Measurements from ENCODE around the gene RASGRP1. TPM values are rescaled to one million over a fixed set of nuclear protein-coding genes. Genes with fewer than 3 reads are reported as not detected.

The RASGRP1 gene
- total RNA-seq, 1 experiment from 2014 or later, result 1.6 TPM

GRCh38 chr15:38506997-38507396, 57.6 kb downstream of the RASGRP1 start:
- no peak for DNase-seq (ENCODE audit: low spot score)

GRCh38 chr15:38504680-38505467, 59.7 kb downstream of the RASGRP1 start:
- no peak for DNase-seq (ENCODE audit: low spot score)

GRCh38 chr15:38503496-38503895, 61.1 kb downstream of the RASGRP1 start:
- no peak for DNase-seq (ENCODE audit: low spot score)

GRCh38 chr15:38499651-38500050, 65.0 kb downstream of the RASGRP1 start:
- no peak for DNase-seq (ENCODE audit: low spot score)

- DNase-seq (ENCODE audit: low spot score), result no peak
These were observed 68.5 kb downstream of the RASGRP1 start for GRCh38 chr15:38496151-38496550.

GRCh38 chr15:38490242-38490922, 74.2 kb downstream of the RASGRP1 start:
- no peak for DNase-seq (ENCODE audit: low spot score)

- no peak for DNase-seq (ENCODE audit: low spot score)
These were observed 77.2 kb downstream of the RASGRP1 start for GRCh38 chr15:38487378-38487777.

- no peak for DNase-seq (ENCODE audit: low spot score)
These were observed 77.7 kb downstream of the RASGRP1 start for GRCh38 chr15:38486936-38487335.

- no peak for DNase-seq (ENCODE audit: low spot score)
These were observed 82.0 kb downstream of the RASGRP1 start for GRCh38 chr15:38482572-38482971.

- DNase-seq (ENCODE audit: low spot score), result no peak
These were observed 82.9 kb downstream of the RASGRP1 start for GRCh38 chr15:38481761-38482160.

- no peak for DNase-seq (ENCODE audit: low spot score)
These were observed 83.5 kb downstream of the RASGRP1 start for GRCh38 chr15:38481113-38481512.

GRCh38 chr15:38479756-38480155, 84.9 kb downstream of the RASGRP1 start:
- no peak for DNase-seq (ENCODE audit: low spot score)

GRCh38 chr15:38479266-38479665, 85.3 kb downstream of the RASGRP1 start:
- no peak for DNase-seq (ENCODE audit: low spot score)

- no peak for DNase-seq (ENCODE audit: low spot score)
These were observed 87.0 kb downstream of the RASGRP1 start for GRCh38 chr15:38477637-38478036.

GRCh38 chr15:38476120-38476519, 88.5 kb downstream of the RASGRP1 start:
- DNase-seq (ENCODE audit: low spot score), result no peak

- no peak for DNase-seq (ENCODE audit: low spot score)
These were observed 89.3 kb downstream of the RASGRP1 start for GRCh38 chr15:38475361-38475760.

GRCh38 chr15:38474155-38474757, 90.4 kb downstream of the RASGRP1 start:
- peak; percentile 63 for DNase-seq (ENCODE audit: low spot score)

- no peak for DNase-seq (ENCODE audit: low spot score)
These were observed 92.6 kb downstream of the RASGRP1 start for GRCh38 chr15:38471974-38472373.

GRCh38 chr15:38470816-38471215, 93.8 kb downstream of the RASGRP1 start:
- no peak for DNase-seq (ENCODE audit: low spot score)

GRCh38 chr15:38464675-38465074, 99.9 kb downstream of the RASGRP1 start:
- DNase-seq (ENCODE audit: low spot score), result no peak

GRCh38 chr15:38463893-38464292, 100.7 kb downstream of the RASGRP1 start:
- DNase-seq (ENCODE audit: low spot score), result no peak

GRCh38 chr15:38461066-38461833, 103.4 kb downstream of the RASGRP1 start:
- no peak for DNase-seq (ENCODE audit: low spot score)

Data from A172 (cell line).